Measurements from ENCODE around the gene ANKS1A.

DNA sequence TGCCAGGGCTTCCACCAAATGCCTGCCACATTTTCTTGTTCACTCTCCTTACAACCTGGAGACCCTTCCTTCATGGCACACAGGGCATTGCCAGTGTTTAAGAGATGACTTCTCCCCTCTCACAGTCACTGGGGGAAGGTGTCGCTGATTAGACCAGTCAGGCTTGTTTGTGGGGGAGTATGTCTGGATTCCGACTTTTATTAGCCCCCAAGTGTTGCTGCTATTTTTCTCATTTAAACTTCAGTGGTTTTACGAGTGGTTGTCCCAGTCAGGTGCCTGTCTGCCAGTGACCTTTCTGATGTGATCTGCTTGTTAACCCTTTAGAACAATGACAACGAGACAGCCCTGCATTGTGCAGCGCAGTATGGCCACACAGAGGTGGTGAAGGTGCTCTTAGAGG lies 92.3 kb downstream of the ANKS1A start:
- TF ChIP-seq NANOG (IDR thresholded peaks at IDR 0.05; ENCODE audit: borderline replicate concordance) (no peak), EZH2 (IDR thresholded peaks at IDR 0.05; ENCODE audit: low read depth, unreplicated experiment) (no peak), POLR2AphosphoS5 (IDR thresholded peaks at IDR 0.05; ENCODE audit: low read depth) (no peak), EZH2phosphoT487 (IDR thresholded peaks at IDR 0.05; ENCODE audit: unreplicated experiment) (no peak), JUNB (IDR thresholded peaks at IDR 0.05; ENCODE audit: unreplicated experiment) (no peak)
- TF ChIP-seq, protein P1, sequence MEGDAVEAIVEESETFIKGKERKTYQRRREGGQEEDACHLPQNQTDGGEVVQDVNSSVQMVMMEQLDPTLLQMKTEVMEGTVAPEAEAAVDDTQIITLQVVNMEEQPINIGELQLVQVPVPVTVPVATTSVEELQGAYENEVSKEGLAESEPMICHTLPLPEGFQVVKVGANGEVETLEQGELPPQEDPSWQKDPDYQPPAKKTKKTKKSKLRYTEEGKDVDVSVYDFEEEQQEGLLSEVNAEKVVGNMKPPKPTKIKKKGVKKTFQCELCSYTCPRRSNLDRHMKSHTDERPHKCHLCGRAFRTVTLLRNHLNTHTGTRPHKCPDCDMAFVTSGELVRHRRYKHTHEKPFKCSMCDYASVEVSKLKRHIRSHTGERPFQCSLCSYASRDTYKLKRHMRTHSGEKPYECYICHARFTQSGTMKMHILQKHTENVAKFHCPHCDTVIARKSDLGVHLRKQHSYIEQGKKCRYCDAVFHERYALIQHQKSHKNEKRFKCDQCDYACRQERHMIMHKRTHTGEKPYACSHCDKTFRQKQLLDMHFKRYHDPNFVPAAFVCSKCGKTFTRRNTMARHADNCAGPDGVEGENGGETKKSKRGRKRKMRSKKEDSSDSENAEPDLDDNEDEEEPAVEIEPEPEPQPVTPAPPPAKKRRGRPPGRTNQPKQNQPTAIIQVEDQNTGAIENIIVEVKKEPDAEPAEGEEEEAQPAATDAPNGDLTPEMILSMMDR (conservative IDR thresholded peaks at IDR 0.05; ENCODE audit: low read depth in 2 of 2): no peak
- TF ChIP-seq, protein P2, sequence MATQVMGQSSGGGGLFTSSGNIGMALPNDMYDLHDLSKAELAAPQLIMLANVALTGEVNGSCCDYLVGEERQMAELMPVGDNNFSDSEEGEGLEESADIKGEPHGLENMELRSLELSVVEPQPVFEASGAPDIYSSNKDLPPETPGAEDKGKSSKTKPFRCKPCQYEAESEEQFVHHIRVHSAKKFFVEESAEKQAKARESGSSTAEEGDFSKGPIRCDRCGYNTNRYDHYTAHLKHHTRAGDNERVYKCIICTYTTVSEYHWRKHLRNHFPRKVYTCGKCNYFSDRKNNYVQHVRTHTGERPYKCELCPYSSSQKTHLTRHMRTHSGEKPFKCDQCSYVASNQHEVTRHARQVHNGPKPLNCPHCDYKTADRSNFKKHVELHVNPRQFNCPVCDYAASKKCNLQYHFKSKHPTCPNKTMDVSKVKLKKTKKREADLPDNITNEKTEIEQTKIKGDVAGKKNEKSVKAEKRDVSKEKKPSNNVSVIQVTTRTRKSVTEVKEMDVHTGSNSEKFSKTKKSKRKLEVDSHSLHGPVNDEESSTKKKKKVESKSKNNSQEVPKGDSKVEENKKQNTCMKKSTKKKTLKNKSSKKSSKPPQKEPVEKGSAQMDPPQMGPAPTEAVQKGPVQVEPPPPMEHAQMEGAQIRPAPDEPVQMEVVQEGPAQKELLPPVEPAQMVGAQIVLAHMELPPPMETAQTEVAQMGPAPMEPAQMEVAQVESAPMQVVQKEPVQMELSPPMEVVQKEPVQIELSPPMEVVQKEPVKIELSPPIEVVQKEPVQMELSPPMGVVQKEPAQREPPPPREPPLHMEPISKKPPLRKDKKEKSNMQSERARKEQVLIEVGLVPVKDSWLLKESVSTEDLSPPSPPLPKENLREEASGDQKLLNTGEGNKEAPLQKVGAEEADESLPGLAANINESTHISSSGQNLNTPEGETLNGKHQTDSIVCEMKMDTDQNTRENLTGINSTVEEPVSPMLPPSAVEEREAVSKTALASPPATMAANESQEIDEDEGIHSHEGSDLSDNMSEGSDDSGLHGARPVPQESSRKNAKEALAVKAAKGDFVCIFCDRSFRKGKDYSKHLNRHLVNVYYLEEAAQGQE (IDR thresholded peaks at IDR 0.05; ENCODE audit: unreplicated experiment): no peak
- TF ChIP-seq, protein P3, sequence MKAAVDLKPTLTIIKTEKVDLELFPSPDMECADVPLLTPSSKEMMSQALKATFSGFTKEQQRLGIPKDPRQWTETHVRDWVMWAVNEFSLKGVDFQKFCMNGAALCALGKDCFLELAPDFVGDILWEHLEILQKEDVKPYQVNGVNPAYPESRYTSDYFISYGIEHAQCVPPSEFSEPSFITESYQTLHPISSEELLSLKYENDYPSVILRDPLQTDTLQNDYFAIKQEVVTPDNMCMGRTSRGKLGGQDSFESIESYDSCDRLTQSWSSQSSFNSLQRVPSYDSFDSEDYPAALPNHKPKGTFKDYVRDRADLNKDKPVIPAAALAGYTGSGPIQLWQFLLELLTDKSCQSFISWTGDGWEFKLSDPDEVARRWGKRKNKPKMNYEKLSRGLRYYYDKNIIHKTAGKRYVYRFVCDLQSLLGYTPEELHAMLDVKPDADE (IDR thresholded peaks at IDR 0.05): no peak

All from GM23338 (cell line).